Measurements from ENCODE around the gene NES.
A peak's percentile ranks its signal among the peaks of the same experiment; 100 is the strongest.

The NES gene

DNA sequence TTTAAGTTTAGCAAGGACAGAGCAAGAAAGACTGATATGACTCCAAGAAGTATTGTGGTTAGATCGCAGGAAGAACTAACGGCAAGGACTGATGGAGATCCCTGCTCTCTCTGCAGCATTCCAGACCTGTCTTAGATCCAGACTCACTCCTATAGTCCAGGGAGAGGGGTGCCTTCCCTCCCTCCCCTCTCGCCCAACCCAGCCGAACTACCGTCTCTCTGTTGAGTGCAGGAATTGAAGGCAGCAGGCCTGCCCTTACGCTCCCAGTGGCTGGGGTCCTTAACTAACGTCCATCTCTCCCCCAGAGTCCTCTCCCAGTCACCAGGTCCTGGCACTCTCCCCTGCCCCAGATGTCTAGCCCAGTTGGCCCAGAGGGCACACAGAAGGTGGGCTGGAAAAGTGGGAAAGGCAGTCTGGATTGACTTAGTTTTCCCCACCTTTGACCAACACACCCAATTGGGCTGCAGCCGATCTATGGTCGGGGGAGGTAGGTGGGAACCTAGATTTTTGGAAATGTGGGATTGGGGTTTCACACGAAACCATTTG lies 27.0 kb upstream of the NES start:
- no peak for DNase-seq

DNA sequence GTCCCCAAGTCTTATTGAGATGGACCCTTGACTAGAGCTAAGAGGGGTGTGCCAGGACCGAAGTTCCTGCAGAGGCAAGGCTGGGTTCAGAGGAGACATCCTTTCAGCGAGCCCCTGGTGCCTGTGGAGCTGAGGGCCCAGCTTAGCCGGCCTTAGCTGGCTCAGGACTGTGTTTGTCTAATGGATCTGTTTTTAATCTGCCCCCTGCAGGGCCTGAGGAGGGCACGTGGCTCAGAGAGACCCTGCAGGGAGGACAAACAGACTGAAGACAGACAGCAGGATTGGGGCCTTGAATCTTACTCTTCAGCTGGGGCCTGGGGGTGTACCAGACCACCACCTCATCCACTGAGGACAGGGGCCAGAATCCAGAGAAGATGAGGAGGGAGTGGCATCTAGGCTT lies 26.5 kb upstream of the NES start:
- DNase-seq: no peak

GRCh38 chr1:156703336-156703735 lies 26.1 kb upstream of the NES start:
- no peak for DNase-seq

DNA sequence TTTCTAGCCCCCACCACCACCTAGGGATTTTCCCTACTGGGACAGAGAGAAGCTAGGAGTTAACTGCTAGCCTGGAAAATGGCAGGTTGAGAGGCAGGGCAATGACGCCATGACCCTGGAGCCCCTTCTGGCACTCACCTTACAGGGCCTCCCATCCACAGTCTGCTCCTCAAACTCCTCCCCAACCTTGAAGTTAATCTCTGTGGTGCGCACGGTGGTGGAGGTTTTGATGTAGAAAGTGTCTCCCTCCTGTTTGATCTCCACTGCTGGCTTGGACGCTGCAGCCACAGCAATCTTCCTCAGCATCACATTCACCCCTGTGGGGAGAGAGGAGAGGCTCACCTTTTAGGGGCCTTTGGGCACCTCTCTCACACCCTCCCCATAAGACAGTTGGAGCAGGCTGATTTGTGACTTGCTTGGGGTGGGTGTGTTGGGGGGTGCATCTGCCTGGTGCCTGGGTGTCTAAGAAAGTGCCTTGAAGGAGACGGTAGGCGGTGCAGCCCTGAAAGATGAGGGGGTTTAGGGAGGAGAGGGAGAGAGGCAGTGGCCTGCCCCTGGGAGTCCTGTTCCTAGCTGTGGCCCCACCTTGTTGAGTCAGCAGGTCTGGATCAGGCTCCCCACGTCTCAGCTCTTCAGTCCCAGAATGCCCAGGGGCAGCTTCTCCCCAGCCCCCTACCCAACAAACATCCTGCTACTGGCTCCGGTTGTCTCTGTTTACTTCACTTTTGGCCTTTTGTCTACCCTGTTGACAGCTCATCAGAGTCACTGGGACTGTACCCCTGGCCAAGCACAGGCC lies 23.7 kb upstream of the NES start:
- no peak for DNase-seq

DNA sequence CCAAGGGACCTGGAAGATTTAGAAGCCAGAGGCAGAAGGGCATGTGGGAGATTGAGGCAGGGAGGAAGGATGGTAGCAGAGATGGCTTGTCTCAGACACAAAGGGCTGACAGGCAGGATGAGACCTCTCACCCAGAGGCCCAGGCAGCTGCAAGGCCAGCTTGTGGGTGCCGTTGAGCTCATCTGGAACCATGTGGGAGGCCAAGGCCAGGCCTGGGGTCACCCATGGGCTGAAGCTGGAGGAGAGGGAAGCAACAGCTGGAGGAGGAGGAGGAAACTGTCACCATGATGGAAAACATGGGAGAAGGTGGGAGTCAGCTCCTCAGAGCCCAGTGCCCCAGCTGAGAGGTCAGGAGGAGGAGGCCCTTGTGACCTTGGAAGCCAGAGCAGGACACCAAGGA lies 21.8 kb upstream of the NES start:
- DNase-seq: no peak

DNA sequence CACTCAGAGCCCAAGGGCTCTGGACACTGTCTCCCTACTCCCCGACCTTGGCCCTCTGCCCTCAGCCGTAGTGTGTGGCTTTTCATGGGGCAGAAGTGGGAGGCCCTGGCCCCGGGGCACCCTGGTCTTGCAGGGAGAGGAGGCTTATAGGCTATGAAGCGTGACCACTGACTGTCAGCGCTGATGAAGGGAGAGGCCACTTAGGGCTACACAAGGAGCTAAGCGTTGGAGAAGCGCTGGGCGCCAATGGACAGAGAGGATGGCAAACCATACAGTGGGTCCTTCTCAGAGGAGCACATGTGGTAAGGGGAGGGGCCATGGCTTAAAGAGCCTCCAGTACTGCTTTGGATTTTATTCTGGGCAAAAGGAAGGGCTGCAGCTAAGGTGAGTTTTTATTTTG lies 20.3 kb upstream of the NES start:
- no peak for DNase-seq

DNA sequence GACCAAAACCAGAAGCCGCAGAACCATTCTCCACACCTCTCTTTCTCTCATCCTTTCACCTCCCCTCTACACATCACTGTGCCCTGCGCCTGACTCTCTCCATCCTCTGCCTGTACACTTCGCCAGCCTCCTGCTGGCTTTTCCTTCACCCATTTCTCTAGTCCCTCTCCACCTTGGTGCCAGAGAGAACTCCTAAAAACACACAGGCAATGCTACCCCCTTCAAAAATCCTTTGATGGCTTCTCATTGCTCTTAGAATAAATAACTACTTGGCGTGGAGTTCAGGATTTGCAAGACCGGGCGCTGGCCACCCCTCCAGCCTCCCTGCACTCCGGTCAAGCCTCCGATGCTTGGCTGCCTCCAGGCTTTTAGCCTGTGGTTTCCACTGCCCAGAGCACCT lies 19.5 kb upstream of the NES start:
- no peak for DNase-seq

DNA sequence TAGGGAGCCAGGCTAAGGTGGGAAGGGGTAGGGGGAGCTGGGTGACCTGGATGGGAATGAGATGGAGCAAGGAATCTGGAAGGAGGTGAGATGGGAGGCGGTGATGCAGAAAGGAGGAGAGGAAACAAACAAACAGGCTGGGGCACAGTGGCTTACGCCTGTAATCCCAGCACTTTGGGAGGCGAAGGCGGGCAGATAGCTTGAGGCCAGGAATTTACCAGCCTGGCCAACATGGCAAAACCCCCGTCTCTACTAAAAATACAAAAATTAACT lies 17.4 kb upstream of the NES start:
- no peak for DNase-seq

GRCh38 chr1:156693848-156694689 lies 16.9 kb upstream of the NES start:
- DNase-seq: no peak

DNA sequence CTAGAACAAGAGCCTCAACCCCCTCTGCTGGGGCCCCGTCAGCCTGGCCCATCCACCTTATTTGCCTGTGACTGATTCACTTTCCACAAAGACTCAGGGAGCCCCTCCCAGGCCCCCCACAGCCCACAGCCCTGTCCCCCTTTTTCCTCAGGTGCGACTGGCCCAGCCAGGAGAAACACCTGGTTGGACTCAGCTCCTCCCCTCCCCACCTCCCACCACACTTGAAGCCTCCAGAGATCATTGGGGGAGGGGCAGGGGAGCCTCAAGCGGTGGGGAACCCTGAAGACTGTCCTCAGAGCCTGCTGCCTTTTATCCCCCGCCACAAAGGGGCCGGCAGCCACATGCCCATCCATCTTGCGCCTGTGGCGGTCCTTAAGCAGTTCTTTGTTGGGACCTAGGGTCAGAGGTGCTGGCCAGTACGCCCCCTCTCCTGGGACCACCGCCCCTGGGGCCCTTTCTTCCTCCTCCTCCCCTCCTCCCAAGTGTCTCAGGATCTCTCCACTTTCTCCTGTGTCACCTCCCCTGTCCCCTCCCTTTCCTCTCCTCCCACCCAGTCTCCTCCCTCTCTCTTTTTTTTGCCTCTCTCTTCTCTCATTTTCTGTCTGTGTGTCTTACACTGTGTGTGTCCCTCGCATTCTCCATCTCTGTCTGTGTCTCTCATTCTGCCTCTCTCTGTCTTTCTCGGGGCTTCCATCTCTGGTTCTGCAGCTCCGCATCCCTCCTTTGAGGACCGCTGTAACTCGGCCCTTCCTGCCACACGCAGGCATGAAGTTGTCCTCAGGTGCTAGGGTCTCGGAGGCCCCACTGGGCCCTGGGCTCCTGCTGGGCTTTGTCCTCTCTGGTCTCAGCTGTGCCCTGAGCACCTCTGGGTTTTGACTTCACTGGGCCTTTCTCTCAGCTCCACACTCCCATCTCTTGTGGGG lies 16.0 kb upstream of the NES start:
- DNase-seq: peak; percentile 10

GRCh38 chr1:156692441-156692924 lies 15.3 kb upstream of the NES start:
- DNase-seq: no peak

GRCh38 chr1:156691665-156692440 lies 14.6 kb upstream of the NES start:
- no peak for DNase-seq

DNA sequence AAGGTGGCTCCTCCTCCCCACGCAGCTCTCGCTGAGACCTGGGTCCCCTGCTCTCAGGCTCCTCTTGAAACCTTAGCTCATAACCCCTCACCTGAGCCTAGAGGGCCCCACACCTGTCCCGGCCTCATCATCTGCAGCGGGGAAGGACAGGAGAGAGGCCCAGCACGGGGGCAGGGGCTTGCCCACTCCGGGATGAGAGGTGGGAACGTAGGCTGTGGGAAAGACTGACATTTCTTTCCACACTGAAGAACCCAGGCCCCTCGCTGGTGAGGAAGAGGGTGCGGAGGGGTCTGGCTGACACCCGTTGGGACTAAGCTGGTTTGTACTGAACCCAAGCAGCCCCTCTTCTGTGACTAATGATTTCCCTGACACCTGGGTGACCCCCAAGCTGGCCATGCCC lies 14.0 kb upstream of the NES start:
- DNase-seq: no peak

DNA sequence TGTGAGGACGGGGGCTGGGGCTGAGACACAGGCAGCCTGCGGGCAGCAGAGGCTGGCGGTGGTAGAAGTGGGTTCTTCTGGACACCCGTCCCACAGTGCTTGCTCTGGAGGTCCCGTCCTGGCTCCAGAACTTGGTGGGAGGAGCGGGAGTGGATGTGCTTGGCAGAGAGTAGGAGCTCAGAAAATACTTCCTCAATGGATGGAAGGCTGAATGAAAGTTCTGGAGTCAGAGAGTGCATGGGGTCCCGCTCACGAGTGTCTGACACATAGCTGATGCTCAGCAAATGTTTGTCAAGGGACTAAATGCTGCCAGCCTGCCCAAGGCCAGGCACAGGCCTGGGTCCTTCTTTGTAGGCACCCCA lies 13.4 kb upstream of the NES start:
- DNase-seq: no peak

- DNase-seq: no peak
Observed at GRCh38 chr1:156689953-156690674, 12.9 kb upstream of the NES start.

DNA sequence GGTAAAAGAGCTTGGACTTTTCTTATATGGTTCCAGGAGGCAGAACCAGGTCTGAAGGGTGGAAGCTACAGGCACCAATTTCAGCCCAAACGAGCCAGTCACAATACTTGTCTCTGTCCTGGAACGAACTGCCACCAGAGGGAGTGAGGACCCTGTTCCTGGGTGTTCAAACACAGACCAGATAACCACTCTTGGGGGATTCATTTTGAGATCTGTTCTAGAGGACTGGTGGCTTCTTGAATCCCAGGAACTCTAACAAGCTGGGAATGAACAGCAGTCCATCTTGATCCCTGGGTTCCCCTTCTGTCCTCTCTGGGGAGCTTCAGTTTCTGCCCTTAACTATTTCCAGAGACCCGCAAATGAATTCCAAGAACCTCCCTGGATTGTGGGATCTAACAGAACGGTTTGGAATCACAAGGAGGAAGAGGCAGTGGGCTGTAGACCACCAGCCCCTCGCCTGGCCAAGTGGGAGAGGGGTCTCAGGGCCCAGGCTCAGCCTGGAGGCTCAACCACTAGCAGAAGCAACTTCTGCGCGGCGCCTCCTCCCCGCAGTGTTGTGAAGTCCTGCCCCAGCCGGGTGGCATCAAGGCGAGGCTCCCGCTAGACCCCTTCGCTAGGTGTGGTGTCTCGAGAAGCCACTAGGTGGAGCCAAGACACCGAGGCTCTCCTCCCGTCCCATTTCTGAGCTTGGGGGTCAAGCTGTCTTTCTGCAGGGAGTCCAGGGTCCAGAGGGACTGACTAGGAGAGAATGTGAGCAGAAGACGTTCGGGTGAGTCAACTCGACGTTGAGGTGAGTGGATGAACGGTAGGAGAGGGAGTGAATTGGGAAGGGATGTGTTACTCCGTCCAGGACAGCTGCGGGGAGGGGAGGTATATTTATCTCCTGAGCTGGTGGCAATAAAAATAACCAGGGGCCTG lies 12.1 kb upstream of the NES start:
- DNase-seq: peak; percentile 66

DNA sequence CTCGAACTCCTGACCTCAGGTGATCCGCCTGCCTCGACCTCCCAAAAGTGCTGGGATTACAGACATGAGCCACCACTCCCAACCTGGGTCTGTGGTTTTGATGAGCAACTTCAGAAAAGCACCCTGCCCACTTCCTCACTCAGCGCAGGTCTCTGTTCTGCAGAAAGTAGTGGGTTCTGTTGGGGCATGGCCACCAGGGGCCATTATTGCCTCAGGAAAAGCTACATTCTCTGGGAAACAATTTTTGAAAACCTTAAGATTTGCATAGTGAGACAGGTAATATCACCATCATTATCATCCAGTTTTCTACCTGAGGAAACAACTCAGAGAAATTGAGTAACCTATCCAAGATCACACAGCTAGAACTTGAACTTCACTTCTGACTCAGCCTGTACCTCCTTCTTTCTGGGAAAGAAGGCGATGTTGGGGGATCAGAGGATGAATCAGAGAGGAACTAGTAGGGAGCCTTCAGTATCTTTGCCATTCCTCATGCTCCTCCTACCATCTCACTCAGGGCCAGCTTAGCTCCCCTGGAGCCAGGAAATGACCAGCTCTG lies 7.1 kb upstream of the NES start:
- no peak for DNase-seq

DNA sequence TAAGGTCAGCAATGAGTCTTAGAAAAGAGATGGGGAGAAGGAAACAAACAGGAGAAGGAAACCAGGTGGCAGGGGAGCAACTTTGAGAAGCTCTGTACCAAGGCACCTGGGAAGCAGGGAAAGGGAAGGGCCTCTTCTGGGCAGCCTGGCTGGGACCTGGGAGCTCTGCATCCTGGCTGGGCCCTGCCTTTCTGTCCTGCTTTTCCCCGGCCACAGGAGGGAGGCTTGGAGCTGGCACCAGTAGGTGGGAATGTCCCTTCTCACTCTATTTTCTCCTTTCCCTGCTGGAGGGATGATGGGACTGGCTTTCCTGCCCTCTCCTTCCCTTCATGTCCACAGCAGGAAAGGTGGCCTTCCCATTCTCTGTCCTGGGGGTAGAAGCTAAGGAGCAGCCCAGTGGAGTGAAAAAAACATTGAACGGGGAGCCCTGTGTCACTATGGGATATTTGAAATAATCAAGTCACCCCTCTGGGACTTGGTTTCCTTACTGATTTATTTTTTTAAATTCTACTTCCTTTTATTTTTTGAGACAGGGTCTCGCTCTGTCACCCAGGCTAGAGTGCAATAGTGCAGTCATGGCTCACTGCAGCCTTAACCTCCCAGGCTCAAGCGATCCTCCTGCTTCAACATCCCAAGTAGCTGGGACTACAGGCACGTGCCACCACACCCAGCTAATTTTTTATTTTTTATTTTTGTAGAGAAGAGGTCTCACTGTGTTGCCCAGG lies 5.1 kb upstream of the NES start:
- DNase-seq: no peak

DNA sequence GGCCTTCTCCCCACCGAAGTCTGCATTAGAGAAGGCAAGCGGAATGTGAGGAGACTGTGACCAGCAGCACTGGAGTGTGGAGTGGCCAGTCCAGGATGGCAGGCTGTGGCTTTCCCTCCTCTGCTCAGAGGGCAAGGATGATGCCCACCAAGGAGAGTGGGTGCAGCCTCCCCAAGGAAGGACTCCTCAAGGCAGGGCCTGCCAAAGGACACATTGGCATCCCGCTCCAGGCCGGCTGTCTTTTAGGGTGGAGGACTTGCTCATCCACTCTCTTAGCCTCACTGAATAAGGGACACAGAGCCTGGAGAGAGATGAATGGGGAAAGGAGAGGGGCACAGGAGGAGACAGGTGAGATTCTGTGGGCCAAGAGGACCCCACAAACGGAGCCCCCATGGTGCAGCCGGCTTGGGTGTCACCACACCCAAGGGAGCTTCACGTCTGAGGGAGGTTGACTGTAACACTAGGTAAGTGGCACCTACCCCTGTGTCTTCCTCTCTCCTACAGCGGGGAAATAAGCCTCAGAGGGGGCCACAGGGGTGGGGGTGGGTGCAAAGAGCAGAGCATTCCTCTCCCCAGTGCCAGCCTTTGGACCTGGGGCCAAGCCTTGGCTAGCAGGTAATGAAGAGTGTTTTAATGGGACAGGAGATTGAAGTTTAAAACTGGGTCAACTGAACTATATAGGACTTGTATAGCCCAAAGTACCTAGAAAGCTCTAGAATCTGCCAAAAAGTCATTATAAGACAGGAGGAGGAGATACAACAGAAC lies 4.2 kb upstream of the NES start:
- DNase-seq: no peak

Data from NCI-H748 treated with DMSO at 0.1 percent for 48 hours (cell line).